KOPT-K1 (cell line): ENCODE data around the gene NFATC3.
A peak's percentile ranks its signal among the peaks of the same experiment; 100 is the strongest.

ENCODE experiments used
- H3K27ac ChIP-seq: fragments of 200-600 bp; sonication (generic); 2 replicates; pipeline ENCODE4 v1.5.1; 2016; ENCODE audit warnings: antibody characterized with exemption, mild to moderate bottlenecking, low read depth, low read length; ENCODE audit not compliant: poor library complexity, severe bottlenecking
- H3K36me3 ChIP-seq: fragments of 200-600 bp; sonication (generic); 2 replicates; pipeline ENCODE4 v1.5.1; 2017; ENCODE audit warnings: antibody characterized with exemption, mild to moderate bottlenecking, low read length, moderate library complexity; ENCODE audit not compliant: insufficient read depth
- H3K9me3 ChIP-seq: fragments of 200-600 bp; sonication (generic); 2 replicates; pipeline ENCODE4 v1.5.1; 2017; ENCODE audit warnings: antibody characterized with exemption, low read length, mild to moderate bottlenecking; ENCODE audit not compliant: insufficient read depth, poor library complexity, severe bottlenecking

NFATC3 gene

GRCh38 chr16:68079626-68080344, 5.4 kb upstream of the NFATC3 start:
- Histone ChIP-seq H3K27ac (peak overlapping the region; percentile 92), H3K36me3 (peaks cover 25% of the 10 kb centered on the region), H3K9me3 (no peaks in the 10 kb centered on the region)

GRCh38 chr16:68081861-68082628, 3.1 kb upstream of the NFATC3 start:
- H3K9me3 ChIP-seq, result no peaks in the 10 kb centered on the region
- H3K27ac ChIP-seq, result peak overlapping the region; percentile 93
- peaks cover 7% of the 10 kb centered on the region; the same call in 1 of the 2 replicates for H3K36me3 ChIP-seq

GRCh38 chr16:68082629-68083238, 2.4 kb upstream of the NFATC3 start:
- Histone ChIP-seq H3K27ac (peak overlapping the region; percentile 93), H3K9me3 (no peaks in the 10 kb centered on the region), H3K36me3 (peaks cover 4% of the 10 kb centered on the region; the same call in 1 of the 2 replicates)

- peak overlapping the region; percentile 93 for H3K27ac ChIP-seq
Measured at GRCh38 chr16:68083239-68083781, 1.9 kb upstream of the NFATC3 start.

GRCh38 chr16:68083861-68084503, 1.2 kb upstream of the NFATC3 start:
- Histone ChIP-seq H3K36me3 (no peaks in the 10 kb centered on the region; the same call in 1 of the 2 replicates), H3K27ac (peak overlapping the region; percentile 93), H3K9me3 (no peaks in the 10 kb centered on the region)

More at GRCh38 chr16:68083239-68083781, 1.9 kb upstream of the NFATC3 start:
- Histone ChIP-seq H3K36me3 (no peaks in the 10 kb centered on the region; the same call in 1 of the 2 replicates), H3K9me3 (no peaks in the 10 kb centered on the region)

GRCh38 chr16:68084504-68085258, 489 bp upstream of the NFATC3 start:
- H3K9me3 ChIP-seq, result no peaks in the 10 kb centered on the region
- peak overlapping the region; percentile 93 for H3K27ac ChIP-seq
- H3K36me3 ChIP-seq, result no peaks in the 10 kb centered on the region

- Histone ChIP-seq H3K27ac (peak overlapping the region; percentile 93), H3K9me3 (no peaks in the 10 kb centered on the region), H3K36me3 (no peaks in the 10 kb centered on the region)
Measured at GRCh38 chr16:68086336-68086841, 1.2 kb downstream of the NFATC3 start.

GRCh38 chr16:68086860-68087268, 1.7 kb downstream of the NFATC3 start:
- Histone ChIP-seq H3K27ac (peak overlapping the region; percentile 93), H3K9me3 (no peaks in the 10 kb centered on the region), H3K36me3 (no peaks in the 10 kb centered on the region)

- no peak overlapping the region for H3K27ac ChIP-seq
- H3K9me3 ChIP-seq, result no peaks in the 10 kb centered on the region
- H3K36me3 ChIP-seq, result no peaks in the 10 kb centered on the region
Measured at GRCh38 chr16:68087688-68088087, 2.5 kb downstream of the NFATC3 start.

- no peaks in the 10 kb centered on the region for H3K36me3 ChIP-seq
- no peak overlapping the region for H3K27ac ChIP-seq
- H3K9me3 ChIP-seq, result no peaks in the 10 kb centered on the region
Measured at GRCh38 chr16:68088130-68088972, 3.2 kb downstream of the NFATC3 start.

GRCh38 chr16:68089067-68089466, 3.9 kb downstream of the NFATC3 start:
- H3K27ac ChIP-seq, result no peak overlapping the region
- H3K9me3 ChIP-seq, result no peaks in the 10 kb centered on the region
- H3K36me3 ChIP-seq, result no peaks in the 10 kb centered on the region

GRCh38 chr16:68090130-68090529, 5.0 kb downstream of the NFATC3 start:
- peak overlapping the region; percentile 10 for H3K27ac ChIP-seq
- no peaks in the 10 kb centered on the region for H3K36me3 ChIP-seq
- no peaks in the 10 kb centered on the region for H3K9me3 ChIP-seq

GRCh38 chr16:68090533-68090932, 5.4 kb downstream of the NFATC3 start:
- H3K27ac ChIP-seq, result no peak overlapping the region
- no peaks in the 10 kb centered on the region for H3K36me3 ChIP-seq

More at GRCh38 chr16:68090533-68090932, 5.4 kb downstream of the NFATC3 start:
- H3K9me3 ChIP-seq, result no peaks in the 10 kb centered on the region
